ENCODE measurements around the gene TSPAN18. TPM values are rescaled to one million over a fixed set of nuclear protein-coding genes. Genes with fewer than 3 reads are reported as not detected.

The TSPAN18 gene
- total and polyA plus RNA-seq, 7 donors: 5.2 to 21.7 (median 8.0) TPM

DNA sequence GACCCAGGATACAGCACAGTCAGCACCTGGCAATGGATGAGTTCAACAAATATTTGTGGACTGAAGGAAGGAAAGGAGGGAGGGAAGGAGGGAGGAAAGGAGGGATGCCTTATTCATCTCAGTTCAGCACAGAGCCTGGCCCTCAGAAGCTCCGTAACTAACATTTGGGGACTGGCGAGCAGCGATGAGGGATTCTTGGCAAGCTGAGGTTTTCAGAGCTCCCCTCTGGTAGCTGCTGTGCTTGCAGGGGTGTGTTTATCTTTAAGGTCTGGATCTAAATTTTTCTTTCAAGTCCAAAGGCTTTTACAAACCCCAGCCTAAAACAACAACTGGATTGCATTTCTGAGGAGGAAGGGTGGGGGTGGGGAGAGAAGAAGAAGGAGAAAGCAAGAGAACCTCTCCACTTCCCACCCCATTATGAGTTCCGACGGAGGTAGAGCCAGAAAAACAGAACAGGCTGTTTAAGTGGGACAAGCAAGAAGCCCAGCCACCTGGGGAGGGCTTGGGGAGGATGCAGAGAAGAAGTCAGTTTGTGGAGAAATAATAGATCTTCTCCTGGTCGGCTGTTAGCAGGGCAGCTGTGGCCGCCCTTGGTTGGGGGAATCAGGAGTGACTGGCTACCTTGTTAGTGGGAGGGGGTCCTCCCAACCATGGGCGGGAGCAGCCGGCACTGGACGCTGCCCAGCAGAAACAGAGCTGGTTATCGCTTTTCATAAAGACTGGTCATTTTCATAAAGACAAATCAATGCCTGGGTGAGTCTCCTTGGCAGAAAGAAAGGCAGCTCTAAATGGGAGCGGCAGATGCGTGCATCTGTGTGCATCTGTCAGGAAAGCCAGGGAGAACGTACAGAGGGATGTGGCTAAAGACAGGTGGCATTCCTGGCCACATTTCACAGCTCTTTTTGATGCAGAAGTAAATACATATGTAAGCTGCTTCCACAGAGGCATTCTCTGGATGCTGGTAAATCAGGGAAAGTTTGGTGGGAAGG, 78.0 kb downstream of the TSPAN18 start:
- no peak for ATAC-seq
- H3K4me1 ChIP-seq: no peaks in the 10 kb centered on the region
- WGBS, 3 donors: 13 to 26% (median 20%) methylated on average over 14 of the region's 14 CpGs

DNA sequence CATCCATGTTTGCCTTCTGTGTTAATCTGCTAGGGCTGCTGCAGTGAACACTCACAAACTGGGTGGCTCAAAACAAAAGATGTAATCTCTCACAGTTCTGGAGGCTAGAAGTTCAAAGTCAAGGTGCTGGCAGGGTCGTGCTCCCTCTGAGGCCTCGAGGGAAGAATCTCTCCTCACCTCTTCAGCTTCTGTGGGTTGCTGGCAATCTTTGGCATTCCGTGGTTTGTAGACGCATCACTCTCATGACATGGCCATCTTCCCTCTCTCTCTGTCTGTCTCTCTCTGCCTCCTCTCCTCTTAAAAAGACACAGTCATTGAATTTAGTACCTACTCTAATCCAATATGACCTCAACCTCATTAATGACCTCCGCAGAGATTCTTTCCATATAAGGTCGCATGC, 78.8 kb downstream of the TSPAN18 start:
- no peak for ATAC-seq
- no peaks in the 10 kb centered on the region for H3K36me3 ChIP-seq (ENCODE audit: insufficient read depth in 1 of 2, low read depth in 1 of 2)
- TF ChIP-seq, protein P1, sequence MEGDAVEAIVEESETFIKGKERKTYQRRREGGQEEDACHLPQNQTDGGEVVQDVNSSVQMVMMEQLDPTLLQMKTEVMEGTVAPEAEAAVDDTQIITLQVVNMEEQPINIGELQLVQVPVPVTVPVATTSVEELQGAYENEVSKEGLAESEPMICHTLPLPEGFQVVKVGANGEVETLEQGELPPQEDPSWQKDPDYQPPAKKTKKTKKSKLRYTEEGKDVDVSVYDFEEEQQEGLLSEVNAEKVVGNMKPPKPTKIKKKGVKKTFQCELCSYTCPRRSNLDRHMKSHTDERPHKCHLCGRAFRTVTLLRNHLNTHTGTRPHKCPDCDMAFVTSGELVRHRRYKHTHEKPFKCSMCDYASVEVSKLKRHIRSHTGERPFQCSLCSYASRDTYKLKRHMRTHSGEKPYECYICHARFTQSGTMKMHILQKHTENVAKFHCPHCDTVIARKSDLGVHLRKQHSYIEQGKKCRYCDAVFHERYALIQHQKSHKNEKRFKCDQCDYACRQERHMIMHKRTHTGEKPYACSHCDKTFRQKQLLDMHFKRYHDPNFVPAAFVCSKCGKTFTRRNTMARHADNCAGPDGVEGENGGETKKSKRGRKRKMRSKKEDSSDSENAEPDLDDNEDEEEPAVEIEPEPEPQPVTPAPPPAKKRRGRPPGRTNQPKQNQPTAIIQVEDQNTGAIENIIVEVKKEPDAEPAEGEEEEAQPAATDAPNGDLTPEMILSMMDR (IDR thresholded peaks at IDR 0.05): no peak
- WGBS, 3 donors: 70 to 78% (median 77%) methylated on average over 6 of the region's 6 CpGs
- DNase-seq: no peak
- H3K9me3 ChIP-seq: no peaks in the 10 kb centered on the region
- H3K4me3 ChIP-seq: no peak overlapping the region
- no peaks in the 10 kb centered on the region for H3K4me1 ChIP-seq
- H3K27ac ChIP-seq: no peak overlapping the region
- intact Hi-C loops (cut with DNase I): loop anchor here in 1 of 2 donors (10.0 kb wide), 1 partner anchor 59 kb away; no protein-coding TSS in a partner anchor
- peaks cover 0 to 32% (median 2%) of the 10 kb centered on the region in 3 donors for H3K27me3 ChIP-seq (ENCODE audit: insufficient read depth in 3 of 3, low read length in 2 of 3)

More for the DNA sequence above, 78.0 kb downstream of the TSPAN18 start:
- DNase-seq: no peak
- Histone ChIP-seq H3K27me3 (ENCODE audit: insufficient read depth in 3 of 3, low read length in 2 of 3) (peaks cover 0 to 39% (median 2%) of the 10 kb centered on the region in 3 donors), H3K27ac (no peak overlapping the region), H3K36me3 (ENCODE audit: insufficient read depth in 1 of 2, low read depth in 1 of 2) (no peaks in the 10 kb centered on the region), H3K9me3 (no peaks in the 10 kb centered on the region), H3K4me3 (no peak overlapping the region)
- TF ChIP-seq, protein P1 (IDR thresholded peaks at IDR 0.05): no peak
- intact Hi-C loops (cut with DNase I): loop anchor here in 1 of 2 donors (10.0 kb wide), 1 partner anchor 60 kb away; no protein-coding TSS in a partner anchor

DNA sequence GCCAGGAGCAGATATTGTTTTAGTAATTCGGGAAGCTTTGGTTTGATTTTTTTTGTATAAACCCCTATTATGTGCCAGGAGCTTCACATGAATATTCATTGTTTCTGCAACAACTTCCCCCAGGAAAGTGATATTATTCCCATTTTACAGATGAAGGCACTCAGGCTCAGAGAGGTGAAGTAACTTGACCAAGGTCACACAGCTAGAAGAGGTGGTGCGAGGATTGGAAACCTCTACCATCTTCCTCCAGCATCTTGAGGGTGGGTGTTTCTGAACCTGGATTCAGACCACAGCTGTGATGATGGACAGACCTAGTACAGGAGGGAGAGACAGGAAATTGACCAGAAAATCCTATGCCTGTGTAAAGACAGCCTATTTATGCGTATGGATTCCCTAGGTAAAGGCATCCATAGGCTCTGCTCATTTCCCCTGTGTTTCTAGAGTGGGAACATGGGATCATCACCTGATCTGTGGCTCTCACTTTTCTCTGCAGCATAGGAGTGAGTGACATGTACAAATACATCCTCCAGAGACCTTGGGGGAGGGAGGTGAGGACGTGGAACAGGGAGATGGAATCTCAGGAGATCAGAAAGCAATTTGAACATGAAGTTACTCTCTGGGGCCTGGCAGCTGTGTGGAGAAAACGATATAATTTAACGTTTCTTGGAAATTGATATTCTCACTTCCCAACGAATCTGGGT, 81.4 kb downstream of the TSPAN18 start:
- Histone ChIP-seq H3K9me3 (no peaks in the 10 kb centered on the region), H3K36me3 (ENCODE audit: insufficient read depth in 1 of 2, low read depth in 1 of 2) (no peaks in the 10 kb centered on the region), H3K27ac (no peak overlapping the region), H3K4me1 (no peaks in the 10 kb centered on the region), H3K4me3 (no peak overlapping the region), H3K27me3 (ENCODE audit: insufficient read depth in 3 of 3, low read length in 2 of 3) (peaks cover 0 to 18% (median 2%) of the 10 kb centered on the region in 3 donors)
- intact Hi-C loops (cut with DNase I): loop anchor here in 1 of 2 donors (10.0 kb wide), 1 partner anchor 57 kb away; no protein-coding TSS in a partner anchor
- TF ChIP-seq, protein P1 (IDR thresholded peaks at IDR 0.05): no peak
- DNase-seq (no peak), ATAC-seq (no peak)
- WGBS, 3 donors: 75 to 77% (median 76%) methylated on average over 7 of the region's 7 CpGs

DNA sequence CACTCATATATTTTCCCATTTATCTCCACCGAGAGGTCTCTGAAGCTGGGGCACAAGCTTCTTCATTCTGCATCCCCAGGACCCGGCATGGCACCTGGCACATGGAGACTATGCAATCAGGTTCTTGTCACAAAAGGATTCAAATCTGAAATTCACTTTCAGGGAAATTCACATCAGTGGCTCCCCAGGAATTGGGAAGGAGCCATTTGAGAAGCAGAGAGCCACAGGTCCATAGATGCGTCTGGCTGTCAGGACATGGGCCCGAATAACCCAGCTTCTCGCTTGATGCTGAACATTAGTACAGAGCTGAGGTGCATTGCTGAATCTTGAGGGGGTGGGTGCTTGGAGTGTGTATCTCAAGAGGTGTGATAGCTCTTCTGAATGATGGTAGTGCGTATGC, 82.5 kb downstream of the TSPAN18 start:
- WGBS, 3 donors: 78 to 94% (median 81%) methylated on average over 5 to 6 of the region's 6 CpGs
- no peaks in the 10 kb centered on the region for H3K9me3 ChIP-seq
- H3K27ac ChIP-seq: no peak overlapping the region
- no peaks in the 10 kb centered on the region for H3K4me1 ChIP-seq
- H3K4me3 ChIP-seq: no peak overlapping the region
- H3K27me3 ChIP-seq (ENCODE audit: insufficient read depth in 3 of 3, low read length in 2 of 3): peaks cover 0 to 10% (median 2%) of the 10 kb centered on the region in 3 donors
- ATAC-seq (no peak), DNase-seq (no peak)
- H3K36me3 ChIP-seq (ENCODE audit: insufficient read depth in 1 of 2, low read depth in 1 of 2): no peaks in the 10 kb centered on the region
- intact Hi-C loops (cut with DNase I): loop anchor here in 1 of 2 donors (10.0 kb wide), 1 partner anchor 56 kb away; no protein-coding TSS in a partner anchor
- TF ChIP-seq, protein P1 (IDR thresholded peaks at IDR 0.05): no peak
